SH-SY5Y (cell line): ENCODE data around the gene PRXL2B.

Experiments used
- GATA2 ChIP-seq: IDR thresholded peaks from 2 replicates; pipeline ENCODE4 v1.6.1; 2011; ENCODE audit warnings: mild to moderate bottlenecking, low read depth, low read length
- GATA3 ChIP-seq: IDR thresholded peaks from 2 replicates; pipeline ENCODE4 v1.6.1; 2011; ENCODE audit warnings: low read depth, mild to moderate bottlenecking, low read length, moderate library complexity

Gene PRXL2B

GRCh38 chr1:2587071-2587859 is 688 bp downstream of the PRXL2B start:
- TF ChIP-seq GATA2 (no peak), GATA3 (no peak)

- TF ChIP-seq GATA2 (no peak), GATA3 (no peak)
Observed at GRCh38 chr1:2587860-2588571, 1.4 kb downstream of the PRXL2B start.

- TF ChIP-seq GATA3 = no peak
- no peak for TF ChIP-seq GATA2
Observed at GRCh38 chr1:2588661-2589430, 2.3 kb downstream of the PRXL2B start.

GRCh38 chr1:2589431-2590232 is 3.1 kb downstream of the PRXL2B start:
- TF ChIP-seq GATA2 (no peak), GATA3 (no peak)

- TF ChIP-seq GATA3 = no peak
Observed at GRCh38 chr1:2590233-2591141, 3.9 kb downstream of the PRXL2B start.

GRCh38 chr1:2591233-2591580 is 4.6 kb downstream of the PRXL2B start:
- TF ChIP-seq GATA2 = no peak
- no peak for TF ChIP-seq GATA3

GRCh38 chr1:2591581-2592261 is 5.1 kb downstream of the PRXL2B start:
- TF ChIP-seq GATA3 = no peak
- no peak for TF ChIP-seq GATA2

- TF ChIP-seq GATA2 = no peak
- no peak for TF ChIP-seq GATA3
Observed at GRCh38 chr1:2592672-2593071, 6.1 kb downstream of the PRXL2B start.

- TF ChIP-seq GATA2 (no peak), GATA3 (no peak)
Observed at GRCh38 chr1:2593251-2593878, 6.8 kb downstream of the PRXL2B start.

- TF ChIP-seq GATA2 (no peak), GATA3 (no peak)
Observed at GRCh38 chr1:2594001-2594640, 7.5 kb downstream of the PRXL2B start.

GRCh38 chr1:2594641-2595131 is 8.1 kb downstream of the PRXL2B start:
- no peak for TF ChIP-seq GATA3
- no peak for TF ChIP-seq GATA2
